Bronchial epithelial cell (primary cell): ENCODE data around the gene ERICH2. TPM values are rescaled to one million over a fixed set of nuclear protein-coding genes. Genes with fewer than 3 reads are reported as not detected.
A peak's percentile ranks its signal among the peaks of the same experiment; 100 is the strongest.

Experiments used
- DNase-seq: peaks from one replicate; pipeline ENCODE4 v3.0.0-alpha.2; 2010; ENCODE audit warnings: low read depth
- FAIRE-seq: peaks from 2 replicates; lab custom pipeline; 2011; peaks lifted over from hg19 to GRCh38; lab: Jason Lieb, UNC
- H3K27me3 ChIP-seq: 2 replicates; pipeline ENCODE4 v1.5.1; 2011; ENCODE audit warnings: low read length; ENCODE audit not compliant: control insufficient read depth, insufficient read depth
- H3K36me3 ChIP-seq: 2 replicates; pipeline ENCODE4 v1.5.1; 2011; ENCODE audit warnings: low read length; ENCODE audit not compliant: control insufficient read depth, insufficient read depth
- H3K4me3 ChIP-seq: 2 replicates; pipeline ENCODE4 v1.5.1; 2011; ENCODE audit warnings: mild to moderate bottlenecking, low read depth, low read length, control low read depth
- total RNA-seq: library from RNA; depleted of rRNA; stranded (reverse); fragments of >200 nt; gene quantifications from 2 replicates; pipeline ENCODE4 v1.2.1, GENCODE V29; 2014
- TF ChIP-seq, protein P1 (sequence below): IDR thresholded peaks from 2 replicates; pipeline ENCODE4 v1.5.1; 2011; ENCODE audit warnings: mild to moderate bottlenecking, moderate library complexity, low read length, control low read depth, inconsistent platforms; ENCODE audit not compliant: insufficient read depth, severe bottlenecking

ERICH2 gene
- total RNA-seq, 1 donor from 2014 or later: 4.7 TPM

DNA sequence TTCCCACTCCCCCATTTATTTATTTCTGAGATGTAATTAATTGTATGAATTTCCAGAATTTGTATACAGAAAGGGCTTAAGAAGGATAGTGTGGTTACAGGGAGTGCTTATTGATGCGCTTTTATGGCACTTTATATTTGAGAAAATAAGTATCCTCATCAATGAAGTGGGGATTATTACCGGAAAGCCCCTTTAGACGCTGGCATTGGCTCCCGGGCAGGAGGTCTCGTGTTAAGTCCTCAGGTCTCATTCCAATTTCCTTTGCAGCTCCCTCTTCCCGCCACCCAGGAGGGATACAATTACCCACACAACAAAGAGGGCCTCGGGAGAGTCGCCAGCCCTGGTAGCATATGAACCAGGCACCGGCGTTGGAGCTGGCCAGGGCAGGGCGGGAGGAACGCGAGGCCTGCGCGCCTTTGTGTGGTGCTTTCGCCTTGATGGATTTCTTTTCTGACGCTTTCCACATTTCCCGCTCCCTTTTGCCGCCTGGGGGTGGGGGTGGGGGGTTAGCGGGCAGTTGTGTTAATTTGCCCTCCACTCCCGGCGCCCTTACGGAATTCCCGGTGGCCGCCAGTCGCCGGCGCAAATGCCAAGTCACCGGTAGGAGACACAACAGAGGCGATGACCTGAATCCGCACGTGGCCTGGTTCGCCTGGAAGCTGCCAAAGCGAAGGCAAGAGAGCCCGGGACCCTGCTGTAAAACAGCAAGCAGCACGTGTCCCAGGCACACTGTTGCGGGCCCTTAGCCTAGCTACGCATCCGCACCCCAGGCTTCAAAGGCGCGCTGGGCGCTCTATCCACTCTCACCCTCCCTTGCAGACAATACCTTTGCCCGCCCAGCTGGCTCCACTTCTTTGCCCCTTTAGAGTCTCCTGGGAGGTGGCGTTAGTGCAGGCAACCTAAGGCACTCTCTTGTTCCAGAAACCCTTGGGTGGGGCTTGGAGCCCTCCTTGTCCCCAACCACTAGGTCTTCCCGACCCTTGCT lies 49.8 kb downstream of the ERICH2 start:
- DNase-seq: no peak
- H3K27me3 ChIP-seq: peaks cover 74% of the 10 kb centered on the region
- no peaks in the 10 kb centered on the region for H3K36me3 ChIP-seq
- FAIRE-seq: no peak
- H3K4me3 ChIP-seq: no peak overlapping the region
- TF ChIP-seq, protein P1, sequence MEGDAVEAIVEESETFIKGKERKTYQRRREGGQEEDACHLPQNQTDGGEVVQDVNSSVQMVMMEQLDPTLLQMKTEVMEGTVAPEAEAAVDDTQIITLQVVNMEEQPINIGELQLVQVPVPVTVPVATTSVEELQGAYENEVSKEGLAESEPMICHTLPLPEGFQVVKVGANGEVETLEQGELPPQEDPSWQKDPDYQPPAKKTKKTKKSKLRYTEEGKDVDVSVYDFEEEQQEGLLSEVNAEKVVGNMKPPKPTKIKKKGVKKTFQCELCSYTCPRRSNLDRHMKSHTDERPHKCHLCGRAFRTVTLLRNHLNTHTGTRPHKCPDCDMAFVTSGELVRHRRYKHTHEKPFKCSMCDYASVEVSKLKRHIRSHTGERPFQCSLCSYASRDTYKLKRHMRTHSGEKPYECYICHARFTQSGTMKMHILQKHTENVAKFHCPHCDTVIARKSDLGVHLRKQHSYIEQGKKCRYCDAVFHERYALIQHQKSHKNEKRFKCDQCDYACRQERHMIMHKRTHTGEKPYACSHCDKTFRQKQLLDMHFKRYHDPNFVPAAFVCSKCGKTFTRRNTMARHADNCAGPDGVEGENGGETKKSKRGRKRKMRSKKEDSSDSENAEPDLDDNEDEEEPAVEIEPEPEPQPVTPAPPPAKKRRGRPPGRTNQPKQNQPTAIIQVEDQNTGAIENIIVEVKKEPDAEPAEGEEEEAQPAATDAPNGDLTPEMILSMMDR: no peak

DNA sequence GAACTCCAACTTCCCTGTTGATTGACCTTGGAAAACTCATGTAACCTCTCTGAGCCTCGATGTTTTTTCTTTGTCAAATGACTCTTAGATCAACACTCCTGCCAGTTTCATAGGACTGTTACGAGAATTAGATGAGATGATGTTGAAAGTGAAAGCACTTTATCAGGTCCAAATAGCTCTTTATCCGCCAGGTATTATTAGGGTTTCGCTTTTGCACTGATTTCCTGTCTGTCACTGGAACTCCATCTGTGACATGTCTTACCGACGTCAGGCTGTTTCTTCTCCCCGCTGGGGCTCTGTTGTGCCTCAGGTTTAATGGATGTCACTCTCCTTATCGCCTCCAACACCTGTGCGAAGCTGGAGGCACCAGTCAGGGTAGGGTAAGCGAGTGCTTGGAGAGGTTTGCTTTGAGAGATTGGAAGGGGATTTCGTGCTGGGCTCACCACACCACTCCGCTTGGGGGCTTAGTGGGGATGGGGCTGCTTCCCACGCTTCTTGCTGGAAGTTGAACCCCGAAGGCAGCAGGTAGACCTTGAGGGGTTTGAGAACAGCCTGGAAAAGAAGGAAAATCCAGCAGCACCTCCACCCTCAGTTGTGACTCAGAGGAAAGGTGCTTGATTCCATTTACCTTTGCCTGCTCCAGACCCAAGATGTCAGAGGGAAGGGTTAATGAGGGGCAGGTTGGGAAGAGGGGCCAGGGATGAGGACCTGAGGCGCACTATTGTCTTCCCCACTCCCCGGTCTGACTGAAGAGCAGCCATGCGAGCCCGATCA lies 50.8 kb downstream of the ERICH2 start:
- H3K4me3 ChIP-seq: no peak overlapping the region
- H3K27me3 ChIP-seq: peaks cover 71% of the 10 kb centered on the region
- no peaks in the 10 kb centered on the region for H3K36me3 ChIP-seq
- DNase-seq: no peak
- no peak for FAIRE-seq
- TF ChIP-seq, protein P1: no peak

DNA sequence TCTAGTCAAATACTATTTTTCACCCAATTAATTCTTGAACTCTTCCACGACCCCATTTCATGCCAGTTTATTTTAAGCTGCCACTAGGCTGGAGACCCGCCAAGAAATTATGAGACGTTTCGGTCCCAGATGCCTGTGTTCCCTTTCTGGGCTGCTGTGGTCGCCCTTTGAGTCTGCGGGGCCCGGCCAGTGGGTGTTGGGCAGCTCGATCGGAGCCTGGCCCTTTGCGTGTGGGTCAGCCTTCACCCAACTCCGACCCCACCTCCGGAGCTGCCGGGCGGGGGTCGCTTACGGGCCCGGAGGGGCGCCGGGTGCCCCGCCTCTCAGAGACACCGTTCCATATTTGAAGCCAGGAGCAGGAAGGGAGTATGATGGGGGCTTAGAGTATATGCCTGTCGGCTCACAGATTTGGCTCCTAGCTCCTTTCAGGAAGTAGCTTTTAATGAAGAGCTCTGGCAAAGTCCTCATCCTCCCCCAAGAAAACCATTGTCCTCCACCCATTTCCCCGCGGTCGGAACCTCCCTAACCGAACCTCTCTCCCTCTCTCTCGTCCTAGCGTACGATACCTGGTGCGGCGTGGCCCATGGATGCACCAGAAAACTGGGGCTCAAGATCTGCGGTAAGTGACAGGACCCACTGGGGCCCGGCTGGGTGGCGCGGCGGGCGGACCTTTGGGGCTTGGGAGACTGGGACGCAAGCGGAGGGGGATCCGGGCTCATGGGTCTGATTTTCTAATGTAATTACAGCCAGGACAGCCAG lies 51.5 kb downstream of the ERICH2 start:
- TF ChIP-seq, protein P1: no peak
- no peak for DNase-seq
- no peak overlapping the region for H3K4me3 ChIP-seq
- peaks cover 72% of the 10 kb centered on the region for H3K27me3 ChIP-seq
- no peak for FAIRE-seq
- H3K36me3 ChIP-seq: no peaks in the 10 kb centered on the region

GRCh38 chr2:170822290-170823087 lies 52.3 kb downstream of the ERICH2 start:
- no peak for FAIRE-seq
- no peaks in the 10 kb centered on the region for H3K36me3 ChIP-seq
- DNase-seq: no peak
- peaks cover 69% of the 10 kb centered on the region for H3K27me3 ChIP-seq
- no peak overlapping the region for H3K4me3 ChIP-seq
- TF ChIP-seq, protein P1: peak; percentile 34
